NCI-H1930 (cell line): ENCODE results near the gene CD4.
"Not testable (repeated sequence)": the region's sequence is repeated elsewhere in the genome, so short reads cannot be mapped to it uniquely, and the experiment has no call there.

Experiments used
- DNase-seq, 2 experiments: peaks; one replicate each; lab custom pipeline; 2025; lab: John Stamatoyannopoulos, UW

CD4 gene

DNA sequence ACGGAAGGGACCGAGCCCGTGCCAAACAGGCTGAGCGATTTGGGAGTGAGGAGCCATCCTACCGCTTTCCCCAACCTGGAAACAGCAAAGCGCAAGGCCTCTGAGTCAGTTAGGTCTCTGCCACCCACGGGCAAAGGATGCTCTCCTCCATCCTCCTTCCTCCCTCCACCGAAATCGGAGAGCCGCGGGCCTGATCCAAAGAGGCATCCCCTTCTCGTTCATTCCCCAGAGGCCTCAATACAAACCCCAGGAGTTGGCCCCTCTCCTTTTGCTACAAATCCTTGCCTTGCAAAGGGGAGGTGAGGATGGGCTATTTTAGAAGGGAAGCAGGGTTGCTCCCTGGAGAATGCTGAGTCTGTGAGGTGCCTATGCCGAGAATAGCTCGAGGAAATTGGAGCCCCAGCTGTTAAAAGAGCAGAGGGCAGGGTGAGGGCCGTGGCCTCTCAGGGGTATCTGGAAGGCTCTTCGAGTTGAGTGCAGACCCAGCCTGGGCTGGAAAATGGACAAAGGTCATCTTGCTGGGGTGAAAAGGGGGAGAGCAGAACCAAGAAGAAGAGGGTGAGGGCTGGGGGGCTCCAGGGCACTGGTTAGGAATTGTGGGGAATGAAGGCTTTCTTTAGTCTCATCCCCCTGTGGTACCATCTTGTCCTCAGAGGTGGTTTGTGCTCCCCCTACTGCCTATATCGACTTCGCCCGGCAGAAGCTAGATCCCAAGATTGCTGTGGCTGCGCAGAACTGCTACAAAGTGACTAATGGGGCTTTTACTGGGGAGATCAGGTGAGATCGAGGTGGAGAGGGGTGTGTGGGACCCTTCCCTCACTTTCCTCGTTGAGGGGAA lies 79.1 kb downstream of the CD4 start:
- no peak for DNase-seq

GRCh38 chr12:6869049-6870021 lies 80.0 kb downstream of the CD4 start:
- peak; percentile 74 to 87 for DNase-seq

- DNase-seq: not testable (repeated sequence)
Observed at GRCh38 chr12:6870304-6870703, 81.0 kb downstream of the CD4 start.
